ENCODE data around the gene GTF2H2. TPM values are rescaled to one million over a fixed set of nuclear protein-coding genes. Genes with fewer than 3 reads are reported as not detected.
"Not testable (repeated sequence)": the region's sequence is repeated elsewhere in the genome, so short reads cannot be mapped to it uniquely, and the experiment has no call there.

The GTF2H2 gene
- total RNA-seq (2014; rRNA removed) (8.4 and 11.4 TPM in 2 replicates), Bru-seq, nascent RNA (percentile 46 among the genes with signal in this experiment), BruChase-seq, experiment 1, labeled RNA remaining after a 6-hour chase (percentile 52 among the genes with signal in this experiment), BruChase-seq, experiment 2, labeled RNA remaining after a 2-hour chase (percentile 53 among the genes with signal in this experiment)
- long read RNA-seq, full-length matches to known transcripts, result 7 of 21 reads
- long read RNA-seq, partial matches to known transcripts, result 4 of 21 reads
- long read RNA-seq, other reads (novel, unspliced or antisense), result 10 of 21 reads

- not testable (repeated sequence) for BruUV-seq (replicated peaks)
Measured at GRCh38 chr5:71067262-71067928, at the start of gene GTF2H2. Gene GTF2H2 (minus strand): TSS chr5:71067676. CDS start chr5:71062763, 4,913 bp downstream.

DNA sequence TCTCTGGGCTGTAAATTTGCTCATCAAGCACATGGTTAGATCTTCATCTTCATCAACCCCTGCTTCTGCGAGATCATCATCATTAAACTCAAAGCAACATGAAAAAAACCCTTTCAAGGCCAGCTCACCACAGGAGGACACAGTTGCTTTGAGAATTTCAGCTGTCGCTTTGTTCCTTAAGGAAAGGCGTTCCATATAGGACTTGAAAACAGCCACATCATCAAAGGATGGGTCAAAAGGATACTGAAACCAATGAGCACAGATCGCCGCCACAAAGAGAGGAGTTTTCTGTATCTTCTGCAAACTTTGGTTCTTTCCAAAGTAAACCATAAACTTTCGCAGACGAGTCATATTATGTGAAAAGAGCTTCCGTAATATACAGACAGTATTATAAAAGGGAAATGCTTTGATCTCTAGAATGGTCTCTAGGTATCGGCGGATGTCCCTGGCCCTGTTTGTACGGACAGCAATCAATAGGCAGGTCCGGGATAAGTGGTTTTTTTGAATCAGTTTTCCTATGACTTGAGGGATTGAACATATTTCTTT, 42.3 kb upstream of the GTF2H2 start:
- DNase-seq; H2AFZ ChIP-seq (ENCODE audit: low read length): not testable (repeated sequence)

More at GRCh38 chr5:71067262-71067928, at the start of gene GTF2H2:
- peak; percentile 90 for ATAC-seq
- H3K9me2 ChIP-seq (replicated peaks; ENCODE audit: low read length); POLR2A ChIA-PET (ENCODE audit: unreplicated experiment); DNase-seq; H3K4me2 ChIP-seq (ENCODE audit: low read length); H3F3A ChIP-seq (ENCODE audit: low read length, unreplicated experiment); H3K27me3 ChIP-seq (ENCODE audit: low read length); H3K9me3 ChIP-seq (ENCODE audit: low read length); H3K79me2 ChIP-seq (ENCODE audit: low read length); H4K20me1 ChIP-seq (ENCODE audit: low read length); H3K9ac ChIP-seq (ENCODE audit: low read length); H2AFZ ChIP-seq (ENCODE audit: low read length); H3K4me1 ChIP-seq (ENCODE audit: insufficient read depth, low read length); H3K36me3 ChIP-seq (ENCODE audit: low read depth, low read length); H3K4me3 ChIP-seq (ENCODE audit: low read length); H3K27ac ChIP-seq (ENCODE audit: low read length); intact Hi-C loops (cut with micrococcal nuclease); CTCF ChIA-PET: not testable (repeated sequence)

DNA sequence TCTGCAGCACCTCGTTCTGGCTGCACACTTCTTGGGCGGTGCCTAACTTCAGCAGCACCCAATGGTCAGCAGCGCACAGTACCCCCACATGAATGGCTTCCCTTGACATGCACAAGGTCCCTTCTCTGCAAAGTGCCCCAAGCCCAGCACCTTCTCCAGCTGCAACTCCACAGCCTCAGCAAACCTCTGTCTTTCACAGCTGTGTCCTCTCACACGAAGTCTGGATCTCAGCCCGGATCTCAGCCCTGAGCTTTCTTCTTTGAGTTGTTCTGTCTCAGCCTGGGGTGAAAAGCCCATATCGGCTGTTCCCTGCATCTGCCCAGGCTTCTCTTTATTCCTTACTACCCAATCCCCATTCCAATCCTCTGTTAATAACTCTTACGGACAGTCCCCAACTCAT, 32.5 kb upstream of the GTF2H2 start:
- H3K4me3 ChIP-seq (ENCODE audit: low read length); CTCF ChIA-PET; H3K9me2 ChIP-seq (replicated peaks; ENCODE audit: low read length); H3K79me2 ChIP-seq (ENCODE audit: low read length); BruUV-seq (replicated peaks); H3K27ac ChIP-seq (ENCODE audit: low read length); H3K9ac ChIP-seq (ENCODE audit: low read length); H3K36me3 ChIP-seq (ENCODE audit: low read depth, low read length); H3K4me1 ChIP-seq (ENCODE audit: insufficient read depth, low read length); H2AFZ ChIP-seq (ENCODE audit: low read length); ATAC-seq; POLR2A ChIA-PET (ENCODE audit: unreplicated experiment); H3K27me3 ChIP-seq (ENCODE audit: low read length); H3F3A ChIP-seq (ENCODE audit: low read length, unreplicated experiment); H3K9me3 ChIP-seq (ENCODE audit: low read length); H4K20me1 ChIP-seq (ENCODE audit: low read length); intact Hi-C loops (cut with micrococcal nuclease); DNase-seq; H3K4me2 ChIP-seq (ENCODE audit: low read length): not testable (repeated sequence)

More for the DNA sequence above, 42.3 kb upstream of the GTF2H2 start:
- H3K9ac ChIP-seq (ENCODE audit: low read length); H3K79me2 ChIP-seq (ENCODE audit: low read length); BruUV-seq (replicated peaks); H3K9me2 ChIP-seq (replicated peaks; ENCODE audit: low read length); ATAC-seq; H3K36me3 ChIP-seq (ENCODE audit: low read depth, low read length); H3K9me3 ChIP-seq (ENCODE audit: low read length); H3K27me3 ChIP-seq (ENCODE audit: low read length); H3K4me2 ChIP-seq (ENCODE audit: low read length); H3K27ac ChIP-seq (ENCODE audit: low read length); H3F3A ChIP-seq (ENCODE audit: low read length, unreplicated experiment); POLR2A ChIA-PET (ENCODE audit: unreplicated experiment); H4K20me1 ChIP-seq (ENCODE audit: low read length); H3K4me3 ChIP-seq (ENCODE audit: low read length); H3K4me1 ChIP-seq (ENCODE audit: insufficient read depth, low read length); intact Hi-C loops (cut with micrococcal nuclease); CTCF ChIA-PET: not testable (repeated sequence)

GRCh38 chr5:71097930-71098203, 30.4 kb upstream of the GTF2H2 start:
- H3K27ac ChIP-seq (ENCODE audit: low read length); H2AFZ ChIP-seq (ENCODE audit: low read length); intact Hi-C loops (cut with micrococcal nuclease); H3K9me2 ChIP-seq (replicated peaks; ENCODE audit: low read length); H3K27me3 ChIP-seq (ENCODE audit: low read length); H3K4me3 ChIP-seq (ENCODE audit: low read length); H4K20me1 ChIP-seq (ENCODE audit: low read length); CTCF ChIA-PET; H3K4me2 ChIP-seq (ENCODE audit: low read length); H3K9me3 ChIP-seq (ENCODE audit: low read length); H3K79me2 ChIP-seq (ENCODE audit: low read length); H3K4me1 ChIP-seq (ENCODE audit: insufficient read depth, low read length); DNase-seq; H3F3A ChIP-seq (ENCODE audit: low read length, unreplicated experiment); H3K9ac ChIP-seq (ENCODE audit: low read length); POLR2A ChIA-PET (ENCODE audit: unreplicated experiment); BruUV-seq (replicated peaks); ATAC-seq; H3K36me3 ChIP-seq (ENCODE audit: low read depth, low read length): not testable (repeated sequence)

DNA sequence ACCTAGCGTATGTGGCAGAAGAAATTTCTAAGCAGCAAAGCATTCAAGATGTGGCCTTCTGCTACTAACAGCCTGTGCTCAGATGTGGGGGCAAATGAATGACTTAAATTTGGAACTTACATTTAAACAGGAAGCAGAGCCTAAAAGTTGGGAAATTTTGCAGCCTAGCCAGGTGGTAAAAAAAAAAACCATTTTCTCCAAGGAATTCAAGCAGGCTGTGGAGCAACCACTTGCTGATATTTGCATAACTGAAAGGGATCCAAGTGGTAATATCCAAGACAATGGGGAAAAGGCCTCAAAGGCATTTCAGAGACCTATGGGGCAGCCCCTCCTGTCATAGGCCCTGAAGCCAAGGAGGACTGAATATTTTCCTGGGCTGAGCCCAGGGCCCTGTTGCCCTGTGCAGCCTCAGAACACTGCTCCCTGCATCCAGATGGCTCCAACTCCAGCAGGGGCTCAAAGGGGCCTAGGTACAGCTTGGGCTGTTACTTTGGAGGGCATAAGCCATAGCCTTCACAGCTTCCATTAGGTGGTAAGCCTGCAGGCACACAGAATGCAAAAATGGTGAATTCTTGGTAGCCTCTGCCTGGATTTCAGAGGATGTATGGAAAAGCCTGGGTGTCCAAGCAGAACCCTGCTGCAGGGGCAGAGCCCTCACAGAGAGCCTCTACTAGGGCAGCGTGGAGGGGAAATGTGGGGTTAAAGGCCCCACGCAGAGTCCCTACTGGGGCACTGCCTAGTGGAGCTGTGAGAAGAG, 29.9 kb upstream of the GTF2H2 start:
- H3K79me2 ChIP-seq (ENCODE audit: low read length); H3K4me3 ChIP-seq (ENCODE audit: low read length); CTCF ChIA-PET; H3K9me2 ChIP-seq (replicated peaks; ENCODE audit: low read length); H3F3A ChIP-seq (ENCODE audit: low read length, unreplicated experiment); H3K4me1 ChIP-seq (ENCODE audit: insufficient read depth, low read length); H3K9me3 ChIP-seq (ENCODE audit: low read length); H3K27ac ChIP-seq (ENCODE audit: low read length); H3K27me3 ChIP-seq (ENCODE audit: low read length); H2AFZ ChIP-seq (ENCODE audit: low read length); H3K4me2 ChIP-seq (ENCODE audit: low read length); intact Hi-C loops (cut with micrococcal nuclease); H4K20me1 ChIP-seq (ENCODE audit: low read length); POLR2A ChIA-PET (ENCODE audit: unreplicated experiment); DNase-seq; ATAC-seq; H3K36me3 ChIP-seq (ENCODE audit: low read depth, low read length); BruUV-seq (replicated peaks); H3K9ac ChIP-seq (ENCODE audit: low read length): not testable (repeated sequence)

GRCh38 chr5:71089773-71090172, 22.3 kb upstream of the GTF2H2 start:
- ATAC-seq, result peak; percentile 24; the same call in 1 of the 2 replicates
- H3K9me3 ChIP-seq (ENCODE audit: low read length); intact Hi-C loops (cut with micrococcal nuclease); H3K27ac ChIP-seq (ENCODE audit: low read length); H3K79me2 ChIP-seq (ENCODE audit: low read length); H3F3A ChIP-seq (ENCODE audit: low read length, unreplicated experiment); H3K9ac ChIP-seq (ENCODE audit: low read length); H3K36me3 ChIP-seq (ENCODE audit: low read depth, low read length); H2AFZ ChIP-seq (ENCODE audit: low read length); H3K4me3 ChIP-seq (ENCODE audit: low read length); H3K4me2 ChIP-seq (ENCODE audit: low read length); H3K9me2 ChIP-seq (replicated peaks; ENCODE audit: low read length); H3K4me1 ChIP-seq (ENCODE audit: insufficient read depth, low read length); DNase-seq; H4K20me1 ChIP-seq (ENCODE audit: low read length); CTCF ChIA-PET; BruUV-seq (replicated peaks); POLR2A ChIA-PET (ENCODE audit: unreplicated experiment); H3K27me3 ChIP-seq (ENCODE audit: low read length): not testable (repeated sequence)

Measured in PC-3 (cell line).